ENCODE data around the gene CELF2.

Gene CELF2

GRCh38 chr10:11074536-11075267 lies 57.0 kb downstream of the CELF2 start:
- no peak overlapping the region for H3K9ac ChIP-seq (ENCODE audit: low read depth in 1 of 2, low read length in 2 of 2)
- no peaks in the 10 kb centered on the region for H3K4me1 ChIP-seq (ENCODE audit: control insufficient read depth in 1 of 2, insufficient read depth in 2 of 2, low read length in 2 of 2)
- H3K4me3 ChIP-seq (ENCODE audit: low read depth in 1 of 2, low read length in 2 of 2): no peak overlapping the region
- H3K27me3 ChIP-seq (ENCODE audit: control insufficient read depth in 1 of 2, insufficient read depth in 2 of 2, low read length in 2 of 2): no peaks in the 10 kb centered on the region
- H3K36me3 ChIP-seq (ENCODE audit: control insufficient read depth in 1 of 2, insufficient read depth in 2 of 2, low read length in 2 of 2): no peaks in the 10 kb centered on the region
- no peaks in the 10 kb centered on the region for H3K9me3 ChIP-seq (ENCODE audit: control insufficient read depth in 1 of 2, low read length in 2 of 2)
- no peak overlapping the region for H3K27ac ChIP-seq (ENCODE audit: low read depth, low read length)

- no peaks in the 10 kb centered on the region for H3K4me1 ChIP-seq (ENCODE audit: control insufficient read depth in 1 of 2, insufficient read depth in 2 of 2, low read length in 2 of 2)
- H3K9ac ChIP-seq (ENCODE audit: low read depth in 1 of 2, low read length in 2 of 2): no peak overlapping the region
- H3K36me3 ChIP-seq (ENCODE audit: control insufficient read depth in 1 of 2, insufficient read depth in 2 of 2, low read length in 2 of 2): no peaks in the 10 kb centered on the region
- no peaks in the 10 kb centered on the region for H3K27me3 ChIP-seq (ENCODE audit: control insufficient read depth in 1 of 2, insufficient read depth in 2 of 2, low read length in 2 of 2)
- no peak overlapping the region for H3K4me3 ChIP-seq (ENCODE audit: low read depth in 1 of 2, low read length in 2 of 2)
- no peak overlapping the region for H3K27ac ChIP-seq (ENCODE audit: low read depth, low read length)
- no peaks in the 10 kb centered on the region for H3K9me3 ChIP-seq (ENCODE audit: control insufficient read depth in 1 of 2, low read length in 2 of 2)
Measured at GRCh38 chr10:11076221-11076620, 58.5 kb downstream of the CELF2 start.

- Histone ChIP-seq H3K9me3 (ENCODE audit: control insufficient read depth in 1 of 2, low read length in 2 of 2) (no peaks in the 10 kb centered on the region), H3K27ac (ENCODE audit: low read depth, low read length) (no peak overlapping the region), H3K27me3 (ENCODE audit: control insufficient read depth in 1 of 2, insufficient read depth in 2 of 2, low read length in 2 of 2) (no peaks in the 10 kb centered on the region), H3K4me1 (ENCODE audit: control insufficient read depth in 1 of 2, insufficient read depth in 2 of 2, low read length in 2 of 2) (peaks cover 0 to under 1% of the 10 kb centered on the region in 2 donors), H3K36me3 (ENCODE audit: control insufficient read depth in 1 of 2, insufficient read depth in 2 of 2, low read length in 2 of 2) (no peaks in the 10 kb centered on the region), H3K9ac (ENCODE audit: low read depth in 1 of 2, low read length in 2 of 2) (no peak overlapping the region), H3K4me3 (ENCODE audit: low read depth in 1 of 2, low read length in 2 of 2) (no peak overlapping the region)
Measured at GRCh38 chr10:11080564-11080984, 62.9 kb downstream of the CELF2 start.

DNA sequence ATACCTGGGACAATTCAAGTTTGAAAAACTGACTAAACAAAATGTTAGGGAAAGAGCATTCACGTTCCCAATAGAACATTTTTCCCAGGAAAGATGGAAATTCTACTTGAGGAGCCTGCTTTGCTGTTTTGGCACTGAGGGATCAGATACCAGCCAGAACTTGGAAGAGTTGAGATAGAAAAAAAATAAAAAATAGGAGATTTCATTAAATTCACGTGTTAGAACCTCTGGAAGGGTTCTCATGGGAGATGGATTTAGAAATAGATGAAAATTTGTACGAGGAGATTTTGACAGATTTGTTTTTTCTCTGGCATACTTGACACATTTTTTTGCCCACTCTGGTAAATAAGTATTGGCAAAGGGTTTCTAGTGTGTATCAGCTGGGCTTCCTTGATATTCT lies 63.7 kb downstream of the CELF2 start:
- Histone ChIP-seq H3K4me1 (ENCODE audit: control insufficient read depth in 1 of 2, insufficient read depth in 2 of 2, low read length in 2 of 2) (peaks cover 0 to 4% of the 10 kb centered on the region in 2 donors), H3K4me3 (ENCODE audit: low read depth in 1 of 2, low read length in 2 of 2) (no peak overlapping the region)

DNA sequence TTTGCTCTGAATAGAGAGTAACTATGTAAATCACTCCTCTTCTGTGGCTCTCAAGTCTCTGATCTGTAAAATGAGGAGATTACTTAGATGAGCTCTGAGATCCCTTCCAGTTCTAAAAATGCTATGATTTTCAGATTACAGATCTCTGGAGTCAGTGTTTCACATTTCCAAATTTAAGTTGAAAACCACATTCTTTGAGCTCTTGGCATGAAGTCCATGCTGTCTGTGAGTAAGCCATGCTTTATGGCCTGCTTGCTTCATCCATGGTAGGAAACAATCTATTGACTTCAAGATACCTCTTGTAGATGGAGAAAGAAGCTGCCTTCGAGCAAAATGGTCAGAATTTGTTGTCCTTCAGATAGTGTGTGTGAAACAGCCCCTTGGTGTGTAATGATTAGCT lies 64.9 kb downstream of the CELF2 start:
- peaks cover 0 to 4% of the 10 kb centered on the region in 2 donors for H3K4me1 ChIP-seq (ENCODE audit: control insufficient read depth in 1 of 2, insufficient read depth in 2 of 2, low read length in 2 of 2)
- H3K9ac ChIP-seq (ENCODE audit: low read depth in 1 of 2, low read length in 2 of 2): no peak overlapping the region
- no peaks in the 10 kb centered on the region for H3K36me3 ChIP-seq (ENCODE audit: control insufficient read depth in 1 of 2, insufficient read depth in 2 of 2, low read length in 2 of 2)
- no peaks in the 10 kb centered on the region for H3K27me3 ChIP-seq (ENCODE audit: control insufficient read depth in 1 of 2, insufficient read depth in 2 of 2, low read length in 2 of 2)
- no peaks in the 10 kb centered on the region for H3K9me3 ChIP-seq (ENCODE audit: control insufficient read depth in 1 of 2, low read length in 2 of 2)
- H3K27ac ChIP-seq (ENCODE audit: low read depth, low read length): no peak overlapping the region
- H3K4me3 ChIP-seq (ENCODE audit: low read depth in 1 of 2, low read length in 2 of 2): no peak overlapping the region

More for the DNA sequence above, 63.7 kb downstream of the CELF2 start:
- Histone ChIP-seq H3K27ac (ENCODE audit: low read depth, low read length) (no peak overlapping the region), H3K9me3 (ENCODE audit: control insufficient read depth in 1 of 2, low read length in 2 of 2) (no peaks in the 10 kb centered on the region), H3K27me3 (ENCODE audit: control insufficient read depth in 1 of 2, insufficient read depth in 2 of 2, low read length in 2 of 2) (no peaks in the 10 kb centered on the region), H3K36me3 (ENCODE audit: control insufficient read depth in 1 of 2, insufficient read depth in 2 of 2, low read length in 2 of 2) (no peaks in the 10 kb centered on the region), H3K9ac (ENCODE audit: low read depth in 1 of 2, low read length in 2 of 2) (no peak overlapping the region)

- no peak overlapping the region for H3K27ac ChIP-seq (ENCODE audit: low read depth, low read length)
- H3K4me1 ChIP-seq (ENCODE audit: control insufficient read depth in 1 of 2, insufficient read depth in 2 of 2, low read length in 2 of 2): peaks cover 0 to 4% of the 10 kb centered on the region in 2 donors
- no peaks in the 10 kb centered on the region for H3K36me3 ChIP-seq (ENCODE audit: control insufficient read depth in 1 of 2, insufficient read depth in 2 of 2, low read length in 2 of 2)
- no peaks in the 10 kb centered on the region for H3K27me3 ChIP-seq (ENCODE audit: control insufficient read depth in 1 of 2, insufficient read depth in 2 of 2, low read length in 2 of 2)
- no peak overlapping the region for H3K9ac ChIP-seq (ENCODE audit: low read depth in 1 of 2, low read length in 2 of 2)
- no peak overlapping the region for H3K4me3 ChIP-seq (ENCODE audit: low read depth in 1 of 2, low read length in 2 of 2)
- H3K9me3 ChIP-seq (ENCODE audit: control insufficient read depth in 1 of 2, low read length in 2 of 2): no peaks in the 10 kb centered on the region
Measured at GRCh38 chr10:11083051-11083450, 65.4 kb downstream of the CELF2 start.

DNA sequence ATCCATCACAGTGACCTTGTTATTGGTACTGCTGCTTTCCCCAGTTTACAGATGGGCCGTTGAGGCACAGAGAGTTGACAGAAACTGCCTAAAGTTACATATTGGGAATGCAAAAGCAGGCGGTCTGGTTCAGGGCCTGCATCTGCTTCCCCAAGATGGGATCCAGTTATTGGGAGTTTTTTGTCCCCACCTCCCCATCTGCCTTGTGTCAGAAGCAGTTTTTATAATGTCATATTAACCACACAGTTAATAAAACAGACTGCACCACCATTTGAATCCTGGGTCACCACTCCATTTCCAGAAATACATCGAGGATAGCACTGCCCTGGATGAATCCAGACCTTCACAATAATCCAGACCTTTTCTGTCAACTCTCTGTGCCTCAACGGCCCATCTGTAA lies 67.9 kb downstream of the CELF2 start:
- Histone ChIP-seq H3K4me3 (ENCODE audit: low read depth in 1 of 2, low read length in 2 of 2) (no peak overlapping the region), H3K9ac (ENCODE audit: low read depth in 1 of 2, low read length in 2 of 2) (no peak overlapping the region), H3K9me3 (ENCODE audit: control insufficient read depth in 1 of 2, low read length in 2 of 2) (no peaks in the 10 kb centered on the region), H3K27ac (ENCODE audit: low read depth, low read length) (no peak overlapping the region), H3K4me1 (ENCODE audit: control insufficient read depth in 1 of 2, insufficient read depth in 2 of 2, low read length in 2 of 2) (peaks cover 0 to 4% of the 10 kb centered on the region in 2 donors), H3K27me3 (ENCODE audit: control insufficient read depth in 1 of 2, insufficient read depth in 2 of 2, low read length in 2 of 2) (no peaks in the 10 kb centered on the region), H3K36me3 (ENCODE audit: control insufficient read depth in 1 of 2, insufficient read depth in 2 of 2, low read length in 2 of 2) (no peaks in the 10 kb centered on the region)

GRCh38 chr10:11086177-11086840 lies 68.6 kb downstream of the CELF2 start:
- no peaks in the 10 kb centered on the region for H3K27me3 ChIP-seq (ENCODE audit: control insufficient read depth in 1 of 2, insufficient read depth in 2 of 2, low read length in 2 of 2)
- H3K9ac ChIP-seq (ENCODE audit: low read depth in 1 of 2, low read length in 2 of 2): no peak overlapping the region
- H3K27ac ChIP-seq (ENCODE audit: low read depth, low read length): no peak overlapping the region

GRCh38 chr10:11087372-11087771 lies 69.7 kb downstream of the CELF2 start:
- Histone ChIP-seq H3K9me3 (ENCODE audit: control insufficient read depth in 1 of 2, low read length in 2 of 2) (no peaks in the 10 kb centered on the region), H3K27ac (ENCODE audit: low read depth, low read length) (no peak overlapping the region), H3K9ac (ENCODE audit: low read depth in 1 of 2, low read length in 2 of 2) (no peak overlapping the region), H3K36me3 (ENCODE audit: control insufficient read depth in 1 of 2, insufficient read depth in 2 of 2, low read length in 2 of 2) (no peaks in the 10 kb centered on the region), H3K4me3 (ENCODE audit: low read depth in 1 of 2, low read length in 2 of 2) (no peak overlapping the region), H3K27me3 (ENCODE audit: control insufficient read depth in 1 of 2, insufficient read depth in 2 of 2, low read length in 2 of 2) (no peaks in the 10 kb centered on the region), H3K4me1 (ENCODE audit: control insufficient read depth in 1 of 2, insufficient read depth in 2 of 2, low read length in 2 of 2) (peaks cover 0 to 4% of the 10 kb centered on the region in 2 donors)

More at GRCh38 chr10:11086177-11086840, 68.6 kb downstream of the CELF2 start:
- Histone ChIP-seq H3K4me3 (ENCODE audit: low read depth in 1 of 2, low read length in 2 of 2) (no peak overlapping the region), H3K36me3 (ENCODE audit: control insufficient read depth in 1 of 2, insufficient read depth in 2 of 2, low read length in 2 of 2) (no peaks in the 10 kb centered on the region), H3K4me1 (ENCODE audit: control insufficient read depth in 1 of 2, insufficient read depth in 2 of 2, low read length in 2 of 2) (peaks cover 0 to 4% of the 10 kb centered on the region in 2 donors), H3K9me3 (ENCODE audit: control insufficient read depth in 1 of 2, low read length in 2 of 2) (no peaks in the 10 kb centered on the region)

GRCh38 chr10:11088709-11089108 lies 71.0 kb downstream of the CELF2 start:
- Histone ChIP-seq H3K27ac (ENCODE audit: low read depth, low read length) (no peak overlapping the region), H3K4me3 (ENCODE audit: low read depth in 1 of 2, low read length in 2 of 2) (no peak overlapping the region)

More at GRCh38 chr10:11088709-11089108, 71.0 kb downstream of the CELF2 start:
- no peaks in the 10 kb centered on the region for H3K9me3 ChIP-seq (ENCODE audit: control insufficient read depth in 1 of 2, low read length in 2 of 2)
- no peaks in the 10 kb centered on the region for H3K36me3 ChIP-seq (ENCODE audit: control insufficient read depth in 1 of 2, insufficient read depth in 2 of 2, low read length in 2 of 2)
- H3K4me1 ChIP-seq (ENCODE audit: control insufficient read depth in 1 of 2, insufficient read depth in 2 of 2, low read length in 2 of 2): peaks cover 0 to 4% of the 10 kb centered on the region in 2 donors
- no peaks in the 10 kb centered on the region for H3K27me3 ChIP-seq (ENCODE audit: control insufficient read depth in 1 of 2, insufficient read depth in 2 of 2, low read length in 2 of 2)
- H3K9ac ChIP-seq (ENCODE audit: low read depth in 1 of 2, low read length in 2 of 2): no peak overlapping the region
